Measurements from ENCODE around the gene MPDU1.

- TF ChIP-seq POLR2A (IDR thresholded peaks at IDR 0.05; ENCODE audit: borderline replicate concordance, extremely low read depth, insufficient read depth, insufficient read length) (no peak), SIN3A (IDR thresholded peaks at IDR 0.05; ENCODE audit: low read depth) (no peak), SRF (IDR thresholded peaks at IDR 0.05; ENCODE audit: low read depth) (no peak), REST (IDR thresholded peaks at IDR 0.05; ENCODE audit: low read depth) (no peak), EZH2 (IDR thresholded peaks at IDR 0.05) (no peak), POLR2AphosphoS5 (IDR thresholded peaks at IDR 0.05; ENCODE audit: low read depth, low read length) (no peak), SP1 (IDR thresholded peaks at IDR 0.05; ENCODE audit: low read depth) (no peak), YY1 (IDR thresholded peaks at IDR 0.05; ENCODE audit: extremely low read depth, insufficient replicate concordance, low read depth, low read length) (no peak), EGR1 (IDR thresholded peaks at IDR 0.05; ENCODE audit: low read depth) (no peak), CEBPB (IDR thresholded peaks at IDR 0.05; ENCODE audit: low read depth) (no peak), RAD21 (IDR thresholded peaks at IDR 0.05; ENCODE audit: low read depth) (no peak), JUND (IDR thresholded peaks at IDR 0.05) (no peak)
- TF ChIP-seq, protein P1, sequence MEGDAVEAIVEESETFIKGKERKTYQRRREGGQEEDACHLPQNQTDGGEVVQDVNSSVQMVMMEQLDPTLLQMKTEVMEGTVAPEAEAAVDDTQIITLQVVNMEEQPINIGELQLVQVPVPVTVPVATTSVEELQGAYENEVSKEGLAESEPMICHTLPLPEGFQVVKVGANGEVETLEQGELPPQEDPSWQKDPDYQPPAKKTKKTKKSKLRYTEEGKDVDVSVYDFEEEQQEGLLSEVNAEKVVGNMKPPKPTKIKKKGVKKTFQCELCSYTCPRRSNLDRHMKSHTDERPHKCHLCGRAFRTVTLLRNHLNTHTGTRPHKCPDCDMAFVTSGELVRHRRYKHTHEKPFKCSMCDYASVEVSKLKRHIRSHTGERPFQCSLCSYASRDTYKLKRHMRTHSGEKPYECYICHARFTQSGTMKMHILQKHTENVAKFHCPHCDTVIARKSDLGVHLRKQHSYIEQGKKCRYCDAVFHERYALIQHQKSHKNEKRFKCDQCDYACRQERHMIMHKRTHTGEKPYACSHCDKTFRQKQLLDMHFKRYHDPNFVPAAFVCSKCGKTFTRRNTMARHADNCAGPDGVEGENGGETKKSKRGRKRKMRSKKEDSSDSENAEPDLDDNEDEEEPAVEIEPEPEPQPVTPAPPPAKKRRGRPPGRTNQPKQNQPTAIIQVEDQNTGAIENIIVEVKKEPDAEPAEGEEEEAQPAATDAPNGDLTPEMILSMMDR (IDR thresholded peaks at IDR 0.05 in 2 of 3, conservative IDR thresholded peaks at IDR 0.05 in 1 of 3; ENCODE audit: borderline replicate concordance in 1 of 3, insufficient read depth in 1 of 3, low read depth in 2 of 3, low read length in 2 of 3): no peak
- TF ChIP-seq, protein P2, sequence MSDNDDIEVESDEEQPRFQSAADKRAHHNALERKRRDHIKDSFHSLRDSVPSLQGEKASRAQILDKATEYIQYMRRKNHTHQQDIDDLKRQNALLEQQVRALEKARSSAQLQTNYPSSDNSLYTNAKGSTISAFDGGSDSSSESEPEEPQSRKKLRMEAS (IDR thresholded peaks at IDR 0.05): no peak
Observed at GRCh38 chr17:7544911-7545310, 38.7 kb upstream of the MPDU1 start.

Data from HCT116 (cell line).